ENCODE results near the gene RNF133.
"Not testable (repeated sequence)": the region's sequence is repeated elsewhere in the genome, so short reads cannot be mapped to it uniquely, and the experiment has no call there.

Gene RNF133

DNA sequence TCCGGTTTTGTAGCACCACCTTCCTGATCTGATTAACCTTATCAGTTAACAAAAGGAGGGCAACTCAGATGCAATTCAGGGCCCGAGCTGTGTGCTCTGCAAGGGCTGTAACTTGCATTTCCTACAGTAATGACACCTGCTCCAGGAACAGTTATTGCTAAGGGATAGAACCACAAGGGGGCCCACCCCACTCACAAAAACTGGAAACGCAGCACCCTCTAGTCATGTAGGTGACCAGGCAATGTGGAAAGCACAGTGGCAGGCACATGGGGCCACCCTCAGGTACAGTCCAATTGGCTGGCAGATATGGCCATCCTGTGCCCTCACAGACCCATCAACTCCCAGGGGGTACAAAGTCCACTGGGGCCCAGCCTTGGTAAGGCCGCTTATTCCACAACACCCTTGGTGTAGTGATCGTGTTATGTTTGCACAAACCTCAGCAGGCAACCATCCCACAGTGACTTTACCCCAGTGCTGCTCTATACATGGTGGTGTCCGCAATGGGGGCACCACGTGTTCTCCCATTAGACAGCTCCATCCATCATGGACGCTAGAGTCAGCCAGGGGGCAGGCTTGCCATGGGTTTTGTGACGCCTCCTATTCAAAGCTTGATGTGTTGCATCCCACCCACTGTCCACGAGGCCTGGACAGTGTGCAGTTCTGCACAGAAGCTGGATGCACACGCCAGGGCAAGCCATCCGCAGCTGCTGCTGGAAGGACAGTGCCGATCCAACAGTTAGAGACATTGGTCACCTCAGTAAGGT is 9.4 kb downstream of the RNF133 start:
- DNase-seq = no peak

DNA sequence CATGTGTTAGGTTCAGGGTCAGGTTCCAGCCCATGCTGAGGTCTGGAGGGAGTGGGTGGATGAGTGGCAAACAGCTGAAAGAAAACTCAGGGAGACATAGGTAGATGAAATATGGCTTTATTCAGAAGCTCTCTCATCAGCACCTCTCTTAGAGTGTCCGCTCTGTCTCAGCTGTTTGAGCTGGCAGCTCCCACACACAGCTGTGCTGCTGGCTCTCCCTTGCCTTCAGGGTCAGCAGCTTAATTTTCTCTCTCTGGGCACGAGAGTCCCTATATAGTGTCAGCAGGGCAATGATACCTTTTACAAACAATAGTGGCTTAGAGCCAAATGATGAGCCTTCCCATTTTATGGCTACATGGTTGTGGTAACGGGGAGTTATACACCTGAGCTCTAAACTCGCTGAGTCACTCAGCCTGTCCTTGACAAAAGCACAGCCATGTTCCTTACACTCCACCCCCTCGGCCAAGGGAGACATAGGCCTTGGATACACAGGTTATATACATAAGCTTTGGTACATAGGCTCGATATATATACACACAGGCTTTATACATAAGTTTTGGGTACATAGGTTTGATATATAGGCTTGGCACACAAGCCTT is 10.4 kb downstream of the RNF133 start:
- no peak for DNase-seq

- DNase-seq = no peak
Observed at GRCh38 chr7:122686360-122686878, 12.5 kb downstream of the RNF133 start.

- no peak for DNase-seq
Observed at GRCh38 chr7:122684504-122684903, 14.4 kb downstream of the RNF133 start.

- DNase-seq = no peak
Observed at GRCh38 chr7:122682815-122683550, 15.9 kb downstream of the RNF133 start.

- not testable (repeated sequence) for DNase-seq
Observed at GRCh38 chr7:122681186-122681585, 17.7 kb downstream of the RNF133 start.

DNA sequence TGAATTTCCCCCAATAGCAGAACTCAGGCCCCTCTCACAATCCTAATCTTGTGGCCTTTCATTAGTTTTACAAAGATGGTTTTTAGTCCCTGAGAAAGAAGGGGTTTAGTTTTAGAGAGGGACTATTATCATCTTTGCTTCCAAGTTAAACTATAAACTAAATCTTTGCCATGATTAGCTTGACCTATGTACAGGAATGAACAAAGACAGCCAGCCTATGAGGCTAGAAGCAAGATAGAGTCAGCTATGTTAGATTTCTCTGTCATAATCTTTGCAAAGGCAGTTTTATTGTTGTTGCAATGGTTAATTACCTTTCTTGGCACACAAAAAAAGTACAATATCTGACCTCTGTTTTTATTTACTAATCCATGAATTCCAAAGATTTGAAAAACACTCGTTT is 19.1 kb downstream of the RNF133 start:
- no peak for DNase-seq

DNA sequence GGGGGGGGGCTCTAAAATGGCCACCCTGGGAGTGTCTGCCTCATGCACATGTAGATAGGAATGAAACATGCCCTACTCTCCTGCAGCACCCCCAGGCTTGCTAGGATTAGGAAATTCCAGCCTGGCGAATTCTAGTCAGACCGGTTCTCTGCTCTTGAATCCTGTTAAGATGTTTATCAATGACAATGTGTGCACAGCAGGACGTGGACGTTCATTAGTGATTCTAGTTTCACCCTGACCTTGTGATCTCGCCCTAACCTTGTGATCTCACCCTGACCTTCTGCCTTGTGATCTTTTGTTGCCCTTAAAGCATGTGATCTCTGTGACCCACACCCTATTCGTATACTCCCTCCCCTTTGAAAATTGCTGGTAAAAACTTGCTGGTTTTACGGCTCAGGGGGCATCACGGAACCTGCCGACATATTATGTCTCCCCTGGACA is 19.6 kb downstream of the RNF133 start:
- not testable (repeated sequence) for DNase-seq

DNA sequence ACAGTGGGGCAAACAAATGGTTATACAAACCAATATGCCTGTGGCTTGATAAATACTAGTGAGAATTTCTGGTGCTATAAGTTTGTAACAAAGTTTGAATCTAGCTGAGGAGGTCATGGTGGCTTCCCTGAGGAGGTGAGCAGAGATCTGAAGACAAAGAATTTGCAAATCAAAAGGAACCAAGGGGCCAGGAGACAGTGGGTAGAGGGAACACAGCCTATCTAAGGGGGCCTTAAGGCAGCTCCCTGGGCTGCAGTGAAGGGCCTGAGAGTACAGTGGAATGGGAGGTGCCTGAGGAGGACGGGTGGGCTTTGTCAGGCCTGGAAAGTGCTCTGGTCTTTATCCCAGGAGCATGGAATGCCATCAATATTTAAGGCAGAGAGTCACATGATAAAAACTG is 21.8 kb downstream of the RNF133 start:
- DNase-seq = no peak

DNA sequence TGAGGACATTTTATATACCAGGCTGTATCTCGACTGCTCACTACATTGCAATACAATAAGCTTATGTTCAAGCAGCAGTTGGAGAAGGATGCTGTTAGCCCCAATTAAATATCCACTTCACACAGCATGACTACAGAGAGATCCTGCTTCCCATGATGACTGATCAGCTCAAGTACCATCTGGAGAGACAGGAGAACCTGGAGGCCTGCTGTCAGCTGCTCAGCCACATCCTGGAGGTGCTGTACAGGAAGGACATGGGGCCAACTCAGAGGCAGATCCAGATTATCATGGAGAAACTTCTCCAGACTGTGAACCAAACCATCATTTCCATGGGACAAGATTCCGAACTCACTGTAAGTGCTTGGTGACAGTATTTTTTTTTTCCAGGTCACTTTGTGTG is 22.5 kb downstream of the RNF133 start:
- no peak for DNase-seq

DNA sequence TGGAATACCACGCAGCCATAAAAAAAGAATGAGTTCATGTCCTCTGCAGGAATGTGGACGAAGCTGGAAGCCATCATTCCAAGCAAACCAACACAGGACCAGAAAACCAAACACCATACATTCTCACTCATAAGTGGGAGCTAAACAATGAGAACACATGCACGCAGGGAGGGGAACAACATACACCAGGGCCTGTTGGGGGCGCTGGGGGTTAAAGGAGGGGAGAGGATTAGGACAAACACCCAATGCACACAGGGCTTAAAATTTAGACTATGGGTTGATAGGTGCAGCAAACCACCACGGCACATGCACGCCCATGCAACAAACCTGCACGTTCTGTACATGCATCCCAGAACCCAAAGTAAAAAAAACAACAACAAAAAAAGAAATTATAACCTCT is 23.3 kb downstream of the RNF133 start:
- no peak for DNase-seq

DNA sequence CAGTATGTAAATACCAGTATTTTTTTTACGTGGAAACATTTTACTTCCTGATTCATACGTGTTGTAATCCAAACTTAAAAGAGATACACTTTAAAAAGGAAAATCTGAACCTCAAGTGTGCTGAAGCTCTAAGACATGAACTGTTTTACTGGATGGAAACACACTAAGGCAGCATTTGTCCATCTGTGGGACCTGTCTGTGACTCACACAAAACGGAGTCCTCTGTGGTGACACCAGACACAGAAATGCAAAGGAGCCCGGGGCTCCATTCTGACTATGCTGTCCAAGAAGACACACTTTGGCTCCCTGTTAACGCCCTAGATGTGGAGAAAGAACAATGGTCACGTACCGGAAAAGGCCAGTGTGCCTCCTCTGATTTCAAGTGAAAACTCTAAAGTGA is 23.9 kb downstream of the RNF133 start:
- no peak for DNase-seq

DNA sequence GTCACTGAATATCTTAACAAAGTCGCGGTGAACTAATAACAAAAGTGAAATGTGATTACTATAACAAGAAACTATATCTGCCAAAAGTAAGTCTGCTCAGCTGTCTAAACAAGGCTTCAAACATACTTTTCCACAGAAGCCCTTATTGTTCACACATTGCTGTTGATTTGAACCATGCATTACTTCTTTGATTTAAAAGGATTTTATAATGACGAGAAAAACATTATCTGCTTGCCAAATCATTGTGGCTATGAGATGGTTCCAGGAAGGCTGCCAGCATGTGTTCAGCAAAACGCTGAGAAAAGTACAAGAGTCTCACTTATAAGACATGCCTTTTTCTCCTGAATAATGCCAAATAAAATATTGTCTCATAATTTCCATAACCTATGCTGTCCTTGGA is 24.4 kb downstream of the RNF133 start:
- DNase-seq = no peak

DNA sequence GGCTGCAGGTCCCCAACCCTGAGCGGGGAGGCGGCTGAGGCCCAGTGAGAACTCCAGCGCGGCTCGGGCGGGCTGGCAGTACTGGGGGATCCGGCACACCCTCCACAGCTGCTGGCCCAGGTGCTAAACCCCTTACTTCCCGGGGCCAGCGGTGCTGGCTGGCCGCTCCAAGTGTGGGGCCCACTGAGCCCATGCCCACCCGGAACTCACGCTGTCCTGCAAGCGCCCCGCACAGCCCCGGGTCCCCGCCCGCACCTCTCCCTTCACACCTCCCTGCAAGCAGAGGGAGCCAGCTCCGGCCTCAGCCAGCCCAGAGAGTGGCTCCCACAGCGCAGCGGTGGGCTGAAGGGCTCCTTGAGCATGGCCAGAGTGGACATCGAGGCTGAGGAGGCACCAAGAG is 25.0 kb downstream of the RNF133 start:
- DNase-seq = no peak

GRCh38 chr7:122672536-122672935 is 26.4 kb downstream of the RNF133 start:
- DNase-seq = no peak

GRCh38 chr7:122663733-122664132 is 35.2 kb downstream of the RNF133 start:
- no peak for DNase-seq

- DNase-seq = no peak
Observed at GRCh38 chr7:122658856-122659255, 40.1 kb downstream of the RNF133 start.

DNA sequence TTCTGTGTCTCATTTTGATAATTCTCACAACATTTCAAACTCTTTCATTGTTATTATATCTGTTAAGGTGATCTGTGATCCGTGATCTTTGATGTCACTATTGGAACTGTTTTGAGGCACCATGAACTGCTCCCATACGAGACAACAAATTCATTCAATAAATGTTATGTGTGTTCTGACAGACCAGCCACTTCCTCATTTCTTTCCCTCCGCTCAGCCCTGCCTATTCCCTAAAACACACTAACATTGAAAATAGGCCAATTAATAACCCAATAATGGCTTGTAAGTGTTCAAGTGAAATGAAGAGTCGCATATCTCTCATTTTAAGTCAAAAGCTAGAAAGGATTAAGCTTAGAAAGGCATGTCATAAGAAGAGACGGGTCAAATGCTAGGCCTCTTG is 45.2 kb downstream of the RNF133 start:
- no peak for DNase-seq

GRCh38 chr7:122652876-122653275 is 46.0 kb downstream of the RNF133 start:
- no peak for DNase-seq

DNA sequence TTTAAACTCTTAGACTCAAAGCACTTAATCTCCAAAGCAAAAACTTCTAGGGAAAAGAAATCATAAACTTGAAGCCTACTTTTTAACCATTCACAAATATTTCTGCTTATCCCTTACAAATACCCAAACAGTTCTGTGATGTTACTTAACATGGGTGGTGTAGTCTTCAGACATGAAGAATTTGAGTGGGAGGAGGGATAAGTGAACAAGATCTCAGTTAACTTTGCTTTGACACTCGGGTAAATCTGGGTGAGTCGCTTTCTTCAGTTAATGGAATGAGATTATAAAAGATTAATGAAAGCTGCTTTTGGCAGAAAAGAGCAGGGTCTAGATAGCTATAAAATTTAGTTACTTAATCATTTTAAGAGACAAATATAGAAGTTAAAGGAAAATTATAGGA is 47.5 kb downstream of the RNF133 start:
- DNase-seq = no peak

Data from activated CD4-positive, alpha-beta T cell treated with anti-CD3 and anti-CD28 coated beads for 4 hours (primary cell).